Activated CD4-positive, alpha-beta memory T cell treated with anti-CD3 and anti-CD28 coated beads for 36 hours (primary cell): ENCODE data around the gene GZMM. TPM values are rescaled to one million over a fixed set of nuclear protein-coding genes. Genes with fewer than 3 reads are reported as not detected.

Source experiments
- CTCF ChIA-PET: fragments of 350-600 bp; sonication (Branson Sonifier 250); formaldehyde crosslinking; loops from one replicate; lab custom pipeline; 2021; ENCODE audit warnings: antibody characterized with exemption, inconsistent platforms; lab: Charles Lee
- POLR2A ChIA-PET: fragments of 350-600 bp; sonication (Branson Sonifier 250); formaldehyde crosslinking; loops from one replicate; lab custom pipeline; 2021; ENCODE audit warnings: antibody characterized with exemption; lab: Charles Lee
- DNase-seq: peaks from one replicate; pipeline ENCODE4 v3.0.0-alpha.2; 2020
- H3K27ac Mint-ChIP-seq: one replicate; pipeline ENCODE4 v1.8.0; 2021; ENCODE audit warnings: mixed read lengths
- H3K27me3 Mint-ChIP-seq: one replicate; pipeline ENCODE4 v1.8.0; 2021; ENCODE audit warnings: mixed read lengths
- H3K36me3 Mint-ChIP-seq: one replicate; pipeline ENCODE4 v1.8.0; 2021; ENCODE audit warnings: mixed read lengths
- H3K4me1 Mint-ChIP-seq: one replicate; pipeline ENCODE4 v1.8.0; 2021; ENCODE audit warnings: low read depth, mixed read lengths
- H3K4me3 Mint-ChIP-seq: one replicate; pipeline ENCODE4 v1.8.0; 2021; ENCODE audit warnings: mild to moderate bottlenecking, mixed read lengths
- H3K9me3 Mint-ChIP-seq: one replicate; pipeline ENCODE4 v1.8.0; 2021; ENCODE audit warnings: mixed read lengths
- intact Hi-C: fragments of 100-400 bp; cut with micrococcal nuclease; formaldehyde crosslinking; loops from one replicate; pipeline ENCODE4 v1.15.1; 2023
- total RNA-seq, 2 experiments: library from RNA; stranded (reverse); gene quantifications; one replicate each; pipeline ENCODE4 v1.2.3, GENCODE V29; 2021

GZMM gene
- 10 to 100 TPM; 27.2 to 27.4 TPM for total RNA-seq

DNA sequence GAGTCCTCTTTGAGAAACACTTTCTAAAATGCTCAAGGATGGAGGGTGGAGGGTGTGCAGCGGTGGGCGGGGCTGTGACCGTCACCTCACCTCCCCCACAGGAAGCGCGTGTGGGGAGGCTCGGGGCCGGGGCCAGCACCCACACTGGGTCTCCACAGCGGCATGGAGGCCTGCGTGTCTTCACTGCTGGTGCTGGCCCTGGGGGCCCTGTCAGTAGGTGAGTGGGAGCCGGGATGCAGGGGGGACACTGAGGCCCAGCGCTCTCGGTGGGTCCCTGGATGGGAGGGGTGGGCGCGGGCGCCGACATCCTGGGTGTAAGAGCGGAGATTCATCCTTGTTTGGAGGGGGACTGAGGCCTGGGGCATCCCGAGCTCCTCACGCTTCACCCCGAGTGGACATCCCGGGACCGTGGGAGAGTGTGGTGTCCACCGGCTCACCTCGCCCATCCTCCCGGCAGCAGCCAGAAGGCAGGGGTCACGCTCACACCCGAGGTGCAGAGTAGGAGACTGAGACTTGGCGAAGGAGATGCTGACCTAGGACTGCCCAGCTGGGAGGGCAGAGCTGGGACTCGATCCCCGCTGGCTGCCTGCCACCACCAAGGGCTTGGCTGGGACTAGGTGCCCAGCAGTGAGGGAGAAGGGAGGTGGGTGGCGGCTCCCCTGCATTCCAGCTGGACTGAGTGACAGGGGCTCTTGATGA, at the start of gene GZMM:
Gene GZMM (plus strand): TSS at position 144 of the 699 bp plus-strand sequence. CDS start 19 bp downstream, at position 163.
- H3K4me3 Mint-ChIP-seq = peak within 1 kb of the TSS; percentile 78
- H3K4me1 Mint-ChIP-seq = peaks cover 20% of the 10 kb centered on the region
- ChIA-PET POLR2A (interaction anchor here (1.0 kb wide), 1 partner anchor 12 kb away, joined by 5 read pairs; the partner anchor contains the start of gene CDC34), CTCF (interaction anchor here (0.6 kb wide), 1 partner anchor 64 kb away, joined by 5 read pairs; no protein-coding TSS in a partner anchor)
- no peaks in the 10 kb centered on the region for H3K9me3 Mint-ChIP-seq
- H3K27ac Mint-ChIP-seq = peak within 1 kb of the TSS; percentile 83
- H3K27me3 Mint-ChIP-seq = no peaks in the 10 kb centered on the region
- intact Hi-C loops = no loop called here
- DNase-seq = peak; percentile 83
- peaks cover 10% of the 10 kb centered on the region for H3K36me3 Mint-ChIP-seq

DNA sequence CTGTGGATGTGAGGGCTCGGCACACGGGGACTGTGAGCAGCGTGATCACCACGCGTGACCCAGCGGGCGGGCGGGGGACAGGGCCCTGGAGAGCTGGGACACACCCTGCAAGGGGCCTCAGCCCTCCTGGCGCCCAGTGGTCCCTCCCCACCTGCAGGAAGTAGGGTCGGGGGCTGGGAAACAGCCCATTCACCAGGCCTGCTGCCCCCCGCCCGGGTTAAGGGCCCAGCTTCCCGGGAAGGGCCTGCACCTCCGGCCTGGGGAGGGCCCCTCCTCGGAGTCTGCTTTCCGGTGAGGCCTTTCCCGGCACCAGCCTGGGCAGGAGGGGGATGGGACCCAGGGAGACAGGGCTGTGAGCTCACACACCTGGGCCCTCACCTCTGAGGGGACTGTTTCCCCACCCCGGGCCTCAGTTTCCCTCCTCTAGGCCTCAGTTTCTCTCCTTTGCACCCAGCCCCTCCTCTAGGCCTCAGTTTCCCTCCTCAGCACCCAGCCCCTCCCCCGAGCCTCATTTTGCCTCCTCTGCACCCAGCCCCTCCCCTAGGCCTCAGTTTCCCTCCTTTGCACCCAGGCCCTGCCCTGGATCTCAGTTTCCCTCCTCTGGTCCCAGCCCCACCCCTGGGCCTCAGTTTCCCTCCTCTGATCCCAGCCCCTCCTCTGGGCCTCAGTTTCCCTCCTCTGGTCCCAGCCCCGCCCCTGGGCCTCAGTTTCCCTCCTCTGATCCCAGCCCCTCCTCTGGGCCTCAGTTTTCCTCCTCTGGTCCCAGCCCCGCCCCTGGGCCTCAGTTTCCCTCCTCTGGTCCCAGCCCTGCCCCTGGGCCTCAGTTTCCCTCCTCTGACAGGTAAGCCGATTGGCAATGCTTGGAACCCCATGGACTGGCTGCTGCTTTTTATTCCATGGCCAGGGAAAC, 49.4 kb upstream of the GZMM start:
- ChIA-PET CTCF (interaction anchor here (0.9 to 3.3 kb wide), 3 partner anchors 12 to 16 kb away, joined by 3 to 26 read pairs (median 13); partner anchors contain the start of gene TPGS1), POLR2A (no interaction called here)
- no peaks in the 10 kb centered on the region for H3K36me3 Mint-ChIP-seq
- H3K9me3 Mint-ChIP-seq = peaks cover 2% of the 10 kb centered on the region
- DNase-seq = no peak
- intact Hi-C loops = no loop called here
- H3K27me3 Mint-ChIP-seq = peaks cover 13% of the 10 kb centered on the region
- peaks cover 4% of the 10 kb centered on the region for H3K4me1 Mint-ChIP-seq
- no peak overlapping the region for H3K27ac Mint-ChIP-seq
- H3K4me3 Mint-ChIP-seq = no peak overlapping the region

DNA sequence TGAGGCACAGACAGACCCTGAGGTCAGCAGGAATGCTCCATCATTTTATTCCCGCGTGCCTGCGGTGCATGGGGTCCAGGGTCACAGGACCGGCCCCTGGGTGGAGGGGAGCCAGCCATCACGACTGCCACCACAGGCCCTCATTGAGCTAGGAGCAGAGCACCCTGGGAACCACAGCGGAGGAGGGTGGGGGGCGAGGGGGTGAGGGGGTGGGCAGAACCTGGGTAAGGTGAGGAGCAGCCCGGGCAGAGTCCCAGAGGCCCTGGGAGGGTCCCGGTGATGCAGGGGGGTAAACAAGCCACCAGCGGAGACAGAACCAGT, 48.8 kb upstream of the GZMM start:
- H3K9me3 Mint-ChIP-seq = peaks cover 2% of the 10 kb centered on the region
- intact Hi-C loops = no loop called here

DNA sequence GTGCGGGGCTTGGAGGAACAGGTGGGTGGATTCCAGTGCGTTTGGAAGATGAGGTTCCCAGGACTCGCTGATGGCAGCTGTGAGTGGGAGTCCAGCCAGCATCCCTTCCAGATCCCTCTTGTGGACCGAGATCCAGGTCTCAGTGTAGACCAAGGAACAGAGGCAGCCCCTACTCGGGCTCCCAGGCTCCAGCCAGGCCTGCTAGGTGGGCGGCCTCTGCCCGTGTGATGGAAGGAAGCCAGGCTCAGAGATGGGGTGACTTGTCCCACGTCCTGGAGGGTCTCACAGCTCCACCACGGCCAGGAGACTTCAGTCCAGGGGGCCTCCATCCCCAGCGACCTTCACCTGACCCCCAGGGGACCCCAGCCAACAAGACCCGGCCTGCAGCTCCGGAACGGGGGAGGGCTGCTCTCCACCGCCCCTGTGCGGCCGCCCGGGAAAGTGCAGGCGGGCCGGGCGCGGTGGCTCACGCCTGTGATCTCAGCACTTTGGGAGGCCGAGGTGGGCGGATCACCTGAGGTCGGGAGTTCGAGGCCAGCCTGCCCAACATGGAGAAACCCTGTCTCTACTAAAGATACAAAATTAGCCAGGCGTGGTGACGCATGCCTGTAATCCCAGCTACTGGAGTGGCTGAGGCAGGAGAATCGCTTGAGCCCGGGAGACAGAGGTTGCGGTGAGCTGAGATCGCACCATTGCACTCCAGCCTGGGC, 48.3 kb upstream of the GZMM start:
- intact Hi-C loops = no loop called here

More for the DNA sequence above, 48.8 kb upstream of the GZMM start:
- ChIA-PET CTCF (interaction anchor here (1.6 to 3.3 kb wide), 2 partner anchors 11 to 16 kb away, joined by 13 to 26 read pairs; partner anchors contain the start of gene TPGS1), POLR2A (interaction anchor here (1.0 kb wide), 1 partner anchor 12 kb away, joined by 5 read pairs; the partner anchor contains the start of gene TPGS1)
- Mint-ChIP-seq H3K36me3 (no peaks in the 10 kb centered on the region), H3K27me3 (peaks cover 15% of the 10 kb centered on the region), H3K27ac (no peak overlapping the region), H3K4me1 (peaks cover 2% of the 10 kb centered on the region), H3K4me3 (no peak overlapping the region)
- no peak for DNase-seq

DNA sequence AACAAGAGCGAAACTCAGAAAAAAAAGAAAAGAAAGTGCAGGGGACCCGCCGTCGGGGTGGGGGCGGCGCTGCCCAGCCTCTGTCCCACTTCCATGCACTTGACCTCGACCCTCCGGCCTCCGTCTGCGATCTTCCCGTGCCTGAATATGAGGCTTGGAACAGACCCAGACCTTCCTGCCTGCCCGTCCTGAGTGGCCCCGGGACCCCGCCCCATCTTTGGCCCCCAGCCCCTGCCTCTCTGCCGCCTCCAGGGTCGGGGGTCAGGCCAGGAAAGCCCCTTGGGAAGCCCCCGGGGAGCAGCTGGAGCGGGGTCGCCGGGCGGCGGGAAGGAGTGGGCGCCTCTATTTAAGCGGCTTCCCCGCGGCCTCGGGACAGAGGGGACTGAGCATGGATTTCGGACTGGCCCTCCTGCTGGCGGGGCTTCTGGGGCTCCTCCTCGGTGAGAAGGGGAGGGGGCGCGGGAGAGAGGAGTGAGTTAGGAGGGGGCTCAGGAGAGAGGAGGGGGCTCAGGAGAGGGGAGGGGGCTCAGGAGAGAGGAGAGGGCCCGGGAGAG, 47.7 kb upstream of the GZMM start, which contains the start of gene MADCAM1:
Gene MADCAM1 (plus strand): TSS at position 375 of the 554 bp plus-strand sequence. CDS start 14 bp downstream, at position 389.
- POLR2A ChIA-PET = interaction anchor here (0.6 to 1.0 kb wide), 2 partner anchors 11 to 37 kb away, joined by 3 to 5 read pairs; partner anchors contain the start of gene TPGS1
- no peak within 1 kb of the TSS for H3K27ac Mint-ChIP-seq

More for the DNA sequence above, 48.3 kb upstream of the GZMM start:
- peaks cover 2% of the 10 kb centered on the region for H3K4me1 Mint-ChIP-seq
- H3K27ac Mint-ChIP-seq = no peak overlapping the region
- ChIA-PET CTCF (interaction anchor here (1.6 to 3.3 kb wide), 2 partner anchors 11 to 15 kb away, joined by 13 to 26 read pairs; partner anchors contain the start of gene TPGS1), POLR2A (interaction anchor here (0.6 to 1.0 kb wide), 2 partner anchors 11 to 38 kb away, joined by 3 to 5 read pairs; partner anchors contain the start of gene TPGS1)
- peaks cover 2% of the 10 kb centered on the region for H3K9me3 Mint-ChIP-seq
- DNase-seq = peak; percentile 72
- H3K27me3 Mint-ChIP-seq = peaks cover 15% of the 10 kb centered on the region
- no peak overlapping the region for H3K4me3 Mint-ChIP-seq
- H3K36me3 Mint-ChIP-seq = no peaks in the 10 kb centered on the region

DNA sequence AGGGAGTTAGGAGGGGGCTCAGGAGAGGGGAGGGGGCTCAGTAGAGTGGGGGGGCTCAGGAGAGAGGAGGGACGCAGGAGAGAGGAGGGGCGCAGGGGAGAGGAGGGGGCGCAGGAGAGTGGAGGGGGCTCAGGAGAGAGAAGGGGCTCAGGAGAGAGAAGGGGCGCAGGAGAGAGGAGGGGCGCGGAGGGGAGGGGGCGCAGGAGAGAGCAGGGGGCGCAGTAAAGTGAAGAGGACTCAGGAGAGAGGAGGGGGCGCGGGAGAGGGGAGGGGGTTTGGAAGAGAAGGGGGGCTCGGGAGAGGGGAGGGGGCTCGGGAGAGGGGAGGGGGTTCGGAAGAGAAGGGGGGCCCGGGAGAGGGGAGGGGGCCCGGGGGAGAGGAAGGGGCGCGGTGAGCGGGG, 46.9 kb upstream of the GZMM start:
- intact Hi-C loops = no loop called here
- POLR2A ChIA-PET = interaction anchor here (1.0 kb wide), 1 partner anchor 10 kb away, joined by 4 read pairs; no protein-coding TSS in a partner anchor
- H3K4me1 Mint-ChIP-seq = peaks cover 2% of the 10 kb centered on the region
- CTCF ChIA-PET = no interaction called here
- H3K27me3 Mint-ChIP-seq = peaks cover 15% of the 10 kb centered on the region
- peaks cover 2% of the 10 kb centered on the region for H3K9me3 Mint-ChIP-seq
- DNase-seq = no peak
- H3K27ac Mint-ChIP-seq = no peak overlapping the region
- no peaks in the 10 kb centered on the region for H3K36me3 Mint-ChIP-seq
- no peak overlapping the region for H3K4me3 Mint-ChIP-seq

More for the DNA sequence above, 47.7 kb upstream of the GZMM start, which contains the start of gene MADCAM1:
- Mint-ChIP-seq H3K4me1 (peaks cover 2% of the 10 kb centered on the region), H3K4me3 (no peak within 1 kb of the TSS), H3K27me3 (peaks cover 15% of the 10 kb centered on the region), H3K36me3 (no peaks in the 10 kb centered on the region), H3K9me3 (peaks cover 2% of the 10 kb centered on the region)
- CTCF ChIA-PET = interaction anchor here (1.6 to 3.3 kb wide), 2 partner anchors 10 to 14 kb away, joined by 13 to 26 read pairs; partner anchors contain the start of gene TPGS1
- DNase-seq = no peak
- intact Hi-C loops = no loop called here

DNA sequence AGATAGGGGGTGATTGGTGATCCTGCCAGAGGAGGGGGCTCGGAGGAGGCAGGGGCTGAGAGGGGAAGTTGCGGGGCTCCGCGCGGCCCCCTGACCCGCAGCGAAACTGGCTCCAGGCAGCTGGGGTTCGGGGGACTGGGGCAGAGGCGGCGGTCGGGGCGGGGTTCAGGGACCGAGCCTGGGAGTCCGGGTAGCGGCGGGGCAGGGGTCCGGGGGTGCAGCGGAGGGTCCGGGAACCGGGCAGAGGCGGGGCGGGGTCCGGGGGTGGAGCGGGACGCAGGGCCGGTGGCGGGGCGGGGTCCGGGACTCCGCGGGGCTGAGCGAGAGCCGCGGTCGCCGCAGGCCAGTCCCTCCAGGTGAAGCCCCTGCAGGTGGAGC, 46.4 kb upstream of the GZMM start:
- Mint-ChIP-seq H3K36me3 (no peaks in the 10 kb centered on the region), H3K27me3 (peaks cover 15% of the 10 kb centered on the region), H3K4me3 (no peak overlapping the region), H3K27ac (no peak overlapping the region), H3K4me1 (peaks cover 2% of the 10 kb centered on the region), H3K9me3 (peaks cover 2% of the 10 kb centered on the region)
- POLR2A ChIA-PET = interaction anchor here (1.0 kb wide), 1 partner anchor 9 kb away, joined by 4 read pairs; no protein-coding TSS in a partner anchor
- intact Hi-C loops = no loop called here
- CTCF ChIA-PET = interaction anchor here (1.4 to 1.6 kb wide), 2 partner anchors 9 to 13 kb away, joined by 7 read pairs; no protein-coding TSS in a partner anchor
- DNase-seq = no peak

DNA sequence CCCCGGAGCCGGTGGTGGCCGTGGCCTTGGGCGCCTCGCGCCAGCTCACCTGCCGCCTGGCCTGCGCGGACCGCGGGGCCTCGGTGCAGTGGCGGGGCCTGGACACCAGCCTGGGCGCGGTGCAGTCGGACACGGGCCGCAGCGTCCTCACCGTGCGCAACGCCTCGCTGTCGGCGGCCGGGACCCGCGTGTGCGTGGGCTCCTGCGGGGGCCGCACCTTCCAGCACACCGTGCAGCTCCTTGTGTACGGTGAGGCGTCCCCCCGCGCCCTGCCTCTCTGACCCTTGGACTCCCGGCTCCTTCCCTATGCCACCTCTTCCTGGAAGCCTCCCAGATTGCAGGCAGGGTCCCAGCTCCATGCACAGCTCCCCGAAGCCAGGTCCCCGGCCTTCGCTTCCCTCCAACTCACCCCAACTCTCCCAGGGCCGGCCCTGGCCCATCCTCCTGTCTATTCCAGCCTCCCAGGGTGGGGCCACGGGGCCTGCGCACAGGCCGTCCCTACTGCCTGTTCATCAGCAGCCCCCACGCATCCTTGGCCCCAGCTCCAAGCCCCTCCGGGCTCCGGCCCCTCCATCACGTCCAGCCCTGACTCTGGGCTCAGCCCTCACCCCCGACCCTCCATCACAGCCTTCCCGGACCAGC, 45.9 kb upstream of the GZMM start:
- POLR2A ChIA-PET = interaction anchor here (1.0 kb wide), 1 partner anchor 9 kb away, joined by 4 read pairs; no protein-coding TSS in a partner anchor
- no peaks in the 10 kb centered on the region for H3K36me3 Mint-ChIP-seq
- no peak for DNase-seq
- H3K4me3 Mint-ChIP-seq = no peak overlapping the region
- H3K9me3 Mint-ChIP-seq = peaks cover under 1% of the 10 kb centered on the region
- CTCF ChIA-PET = interaction anchor here (1.4 to 1.6 kb wide), 2 partner anchors 9 to 13 kb away, joined by 7 read pairs; no protein-coding TSS in a partner anchor
- H3K4me1 Mint-ChIP-seq = peaks cover 2% of the 10 kb centered on the region
- intact Hi-C loops = no loop called here
- peaks cover 15% of the 10 kb centered on the region for H3K27me3 Mint-ChIP-seq
- H3K27ac Mint-ChIP-seq = no peak overlapping the region

DNA sequence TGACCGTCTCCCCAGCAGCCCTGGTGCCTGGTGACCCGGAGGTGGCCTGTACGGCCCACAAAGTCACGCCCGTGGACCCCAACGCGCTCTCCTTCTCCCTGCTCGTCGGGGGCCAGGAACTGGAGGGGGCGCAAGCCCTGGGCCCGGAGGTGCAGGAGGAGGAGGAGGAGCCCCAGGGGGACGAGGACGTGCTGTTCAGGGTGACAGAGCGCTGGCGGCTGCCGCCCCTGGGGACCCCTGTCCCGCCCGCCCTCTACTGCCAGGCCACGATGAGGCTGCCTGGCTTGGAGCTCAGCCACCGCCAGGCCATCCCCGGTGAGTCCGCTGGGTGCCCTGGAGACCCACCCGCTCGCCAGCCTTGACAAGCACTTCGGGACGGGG, 45.4 kb upstream of the GZMM start:
- intact Hi-C loops = no loop called here
- Mint-ChIP-seq H3K27me3 (peaks cover 15% of the 10 kb centered on the region), H3K27ac (no peak overlapping the region), H3K4me3 (no peak overlapping the region), H3K36me3 (no peaks in the 10 kb centered on the region), H3K9me3 (no peaks in the 10 kb centered on the region), H3K4me1 (peaks cover 2% of the 10 kb centered on the region)
- CTCF ChIA-PET = interaction anchor here (1.4 to 1.6 kb wide), 2 partner anchors 8 to 12 kb away, joined by 7 read pairs; no protein-coding TSS in a partner anchor
- POLR2A ChIA-PET = no interaction called here
- no peak for DNase-seq

DNA sequence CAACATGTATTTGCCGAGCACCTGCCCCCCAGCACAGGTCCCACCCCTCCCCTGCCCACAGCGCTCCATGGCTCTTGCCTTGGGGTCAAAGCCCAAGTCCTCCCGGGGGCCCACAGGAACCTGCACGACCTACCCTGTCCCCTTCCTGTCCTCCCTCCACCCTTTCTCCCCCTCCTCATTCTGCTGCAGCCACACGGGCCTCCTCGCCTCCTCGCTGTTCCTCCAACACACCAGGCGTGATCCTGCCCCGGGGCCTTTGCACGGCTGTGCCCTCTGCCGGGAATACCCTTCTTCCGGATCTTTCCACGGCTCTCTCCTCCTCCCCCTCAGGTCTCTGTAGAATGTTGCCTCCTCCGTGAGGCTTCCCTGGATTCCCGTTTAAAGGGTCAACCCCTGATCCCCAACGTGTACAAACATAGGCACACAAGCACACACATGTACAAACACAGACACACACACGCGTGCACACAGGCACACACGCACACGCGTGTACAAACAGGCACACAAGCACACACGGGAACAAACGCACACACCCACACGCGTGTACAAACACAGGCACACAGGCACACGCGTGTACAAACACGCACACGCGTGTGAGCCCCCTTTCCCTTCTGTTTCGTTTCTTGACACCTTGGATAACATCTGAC, 44.8 kb upstream of the GZMM start:
- H3K27me3 Mint-ChIP-seq = peaks cover 15% of the 10 kb centered on the region
- no peaks in the 10 kb centered on the region for H3K9me3 Mint-ChIP-seq
- H3K4me3 Mint-ChIP-seq = no peak overlapping the region
- CTCF ChIA-PET = interaction anchor here (1.4 to 1.6 kb wide), 2 partner anchors 7 to 12 kb away, joined by 7 read pairs; no protein-coding TSS in a partner anchor
- POLR2A ChIA-PET = no interaction called here
- no peak for DNase-seq
- no peaks in the 10 kb centered on the region for H3K36me3 Mint-ChIP-seq
- H3K27ac Mint-ChIP-seq = no peak overlapping the region
- intact Hi-C loops = no loop called here
- peaks cover 2% of the 10 kb centered on the region for H3K4me1 Mint-ChIP-seq
